Endothelial cell of umbilical vein (primary cell): ENCODE results near the gene SCYGR4. TPM values are rescaled to one million over a fixed set of nuclear protein-coding genes. Genes with fewer than 3 reads are reported as not detected.
"Not testable (repeated sequence)": the region's sequence is repeated elsewhere in the genome, so short reads cannot be mapped to it uniquely, and the experiment has no call there.

Experiments used
- BruUV-seq: library from RNA; stranded (reverse); fragments of 400-500 nt; replicated peaks from 2 replicates; lab custom pipeline; 2021; lab: Mats Ljungman, UMichigan
- CTCF ChIA-PET: fragments of 300-600, 350-600 bp; sonication (Branson Sonifier 250); formaldehyde crosslinking; loops from one replicate; lab custom pipeline; 2021; ENCODE audit warnings: antibody characterized with exemption, inconsistent platforms; lab: Charles Lee
- POLR2A ChIA-PET: fragments of 300-600, 350-600 bp; sonication (Branson Sonifier 250); formaldehyde crosslinking; loops from one replicate; lab custom pipeline; 2021; ENCODE audit warnings: antibody characterized with exemption, inconsistent platforms; lab: Charles Lee
- DNase-seq: peaks from one replicate; pipeline ENCODE4 v3.0.0-alpha.2; 2011; ENCODE audit warnings: low read depth, low spot score
- FAIRE-seq: peaks from 2 replicates; lab custom pipeline; 2011; peaks lifted over from hg19 to GRCh38; lab: Jason Lieb, UNC
- H2AFZ ChIP-seq: 2 replicates; pipeline ENCODE4 v1.6.0; 2012; ENCODE audit warnings: low read depth, low read length, control low read depth, inconsistent platforms
- H3K27ac ChIP-seq: 2 replicates; pipeline ENCODE4 v1.5.1; 2011; ENCODE audit warnings: low read depth, mild to moderate bottlenecking, control low read depth, low read length, moderate library complexity; ENCODE audit not compliant: insufficient read depth
- H3K27me3 ChIP-seq, 2 experiments: 2 replicates each; pipeline versions ENCODE4 v1.6.0 to v1.6.1; 2011; ENCODE audit warnings: low read length in 2 of 2, mixed read lengths in 1 of 2; ENCODE audit not compliant: control insufficient read depth in 2 of 2, insufficient read depth in 2 of 2
- H3K36me3 ChIP-seq, 2 experiments: 2 replicates in 1 of 2; 3 replicates in 1 of 2; pipeline ENCODE4 v1.5.1; 2011; ENCODE audit warnings: low read length in 2 of 2, mild to moderate bottlenecking in 1 of 2, moderate library complexity in 1 of 2; ENCODE audit not compliant: control insufficient read depth in 2 of 2, insufficient read depth in 2 of 2; ENCODE audit errors: extremely low read depth in 1 of 2
- H3K4me1 ChIP-seq: 3 replicates; pipeline ENCODE4 v1.5.1; 2011; ENCODE audit warnings: mild to moderate bottlenecking, low read length; ENCODE audit not compliant: control insufficient read depth, insufficient read depth; ENCODE audit errors: extremely low read depth
- H3K4me2 ChIP-seq: 2 replicates; pipeline ENCODE4 v1.6.1; 2011; ENCODE audit warnings: low read length, control low read depth, mixed read lengths; ENCODE audit not compliant: insufficient read depth
- H3K4me3 ChIP-seq, 3 experiments: fragments of 200-600 bp in 1 of 3; sonication (generic), shearing (Covaris generic) in 1 of 3; replicated peaks in 1 of 3; 2 replicates each; pipeline ENCODE4 v1.5.1; 2011 to 2016; ENCODE audit warnings: control low read depth in 3 of 3, low read length in 3 of 3, mild to moderate bottlenecking in 2 of 3, inconsistent platforms in 1 of 3, low read depth in 1 of 3, moderate library complexity in 1 of 3; ENCODE audit not compliant: insufficient read depth in 1 of 3
- H3K79me2 ChIP-seq: 2 replicates; pipeline ENCODE4 v1.6.0; 2012; ENCODE audit warnings: low read length, inconsistent platforms; ENCODE audit not compliant: control insufficient read depth, insufficient read depth
- H3K9ac ChIP-seq: replicated peaks from 2 replicates; pipeline ENCODE3; 2011; ENCODE audit warnings: low read length, control low read depth; ENCODE audit not compliant: insufficient read depth; ENCODE audit errors: extremely low read depth
- H3K9me1 ChIP-seq: replicated peaks from 3 replicates; pipeline ENCODE4 v1.6.0; 2011; ENCODE audit warnings: mild to moderate bottlenecking, low read length; ENCODE audit not compliant: control insufficient read depth, insufficient read depth; ENCODE audit errors: extremely low read depth
- H3K9me3 ChIP-seq: replicated peaks from 2 replicates; pipeline ENCODE4 v1.5.1; 2012; ENCODE audit warnings: low read length, inconsistent platforms; ENCODE audit not compliant: control insufficient read depth, insufficient read depth
- H4K20me1 ChIP-seq: replicated peaks from 2 replicates; pipeline ENCODE3; 2011; ENCODE audit warnings: mild to moderate bottlenecking, low read length; ENCODE audit not compliant: control insufficient read depth, insufficient read depth; ENCODE audit errors: extremely low read depth
- EZH2 ChIP-seq: IDR thresholded peaks from 2 replicates; pipeline ENCODE4 v1.6.1; 2012; ENCODE audit warnings: borderline replicate concordance, low read depth, mild to moderate bottlenecking, moderate library complexity, low read length, inconsistent platforms; ENCODE audit not compliant: severe bottlenecking
- FOS ChIP-seq: IDR thresholded peaks from 2 replicates; pipeline ENCODE4 v1.6.1; 2011; ENCODE audit warnings: mild to moderate bottlenecking, low read length, moderate library complexity, borderline replicate concordance; ENCODE audit not compliant: insufficient read depth
- GATA2 ChIP-seq: IDR thresholded peaks from 2 replicates; pipeline ENCODE4 v1.7.0; 2011; ENCODE audit warnings: low read depth, mild to moderate bottlenecking, moderate library complexity, mixed read lengths, low read length; ENCODE audit not compliant: insufficient read length, insufficient read depth
- JUN ChIP-seq: IDR thresholded peaks from 2 replicates; pipeline ENCODE4 v1.6.1; 2011; ENCODE audit warnings: borderline replicate concordance, low read depth; ENCODE audit not compliant: insufficient read length, insufficient read depth
- MAX ChIP-seq: IDR thresholded peaks from 2 replicates; pipeline ENCODE4 v1.6.1; 2011; ENCODE audit not compliant: insufficient read depth, insufficient read length
- MYC ChIP-seq: IDR thresholded peaks from one replicate; pipeline ENCODE4 v1.6.1; 2011; ENCODE audit warnings: mild to moderate bottlenecking, low read depth, low read length
- POLR2A ChIP-seq: IDR thresholded peaks from 2 replicates; pipeline ENCODE4 v1.6.1; 2012; ENCODE audit warnings: low read depth, mild to moderate bottlenecking, control low read depth, low read length
- POLR2AphosphoS5 ChIP-seq: IDR thresholded peaks from 2 replicates; pipeline ENCODE4 v1.6.1; 2012; ENCODE audit warnings: low read depth, mild to moderate bottlenecking, control low read depth, low read length, moderate library complexity; ENCODE audit not compliant: insufficient read depth
- dilution Hi-C: fragments of 300-500 bp; cut with MboI; formaldehyde crosslinking; loops from one replicate; pipeline ENCODE4 v1.15.0; 2019; ENCODE audit warnings: low sequenced_read_pairs; ENCODE audit not compliant: extremely low pct_ligation_motif_present
- intact Hi-C: fragments of 100-400 bp; cut with micrococcal nuclease; formaldehyde crosslinking; loops from one replicate; pipeline ENCODE4 v1.10.0; 2022
- polyA plus RNA-seq, 4 experiments: library from polyadenylated mRNA; depleted of rRNA in 3 of 4; stranded (reverse) in 3 of 4; unstranded in 1 of 4; fragments of >200 nt; gene quantifications; 2 replicates each; pipeline versions ENCODE4 v1.2.1 to v1.2.3, GENCODE V29; 2011 to 2012; ENCODE audit warnings: missing spikeins in 1 of 4
- total RNA-seq: library from RNA; stranded (reverse); gene quantifications from 2 replicates; pipeline ENCODE4 v1.2.3, GENCODE V29; 2021
- TF ChIP-seq, protein P1 (sequence below), 2 donors: IDR thresholded peaks; 1 replicate in 1 of 2; 2 replicates in 1 of 2; pipeline ENCODE4 v1.5.1; 2011; ENCODE audit warnings: low read length in 2 of 2, mild to moderate bottlenecking in 2 of 2, moderate library complexity in 2 of 2, control low read depth in 1 of 2, inconsistent platforms in 1 of 2, low read depth in 1 of 2; ENCODE audit not compliant: insufficient read depth in 1 of 2; ENCODE audit errors: extremely low read depth in 1 of 2

Gene SCYGR4
- total and polyA plus RNA-seq, 2 donors (not counting 3 experiments of a cell fraction or from before 2014, with no cell fraction given): not detected

- Histone ChIP-seq H3K9me1 (no peaks in the 10 kb centered on the region), H3K36me3 (no peaks in the 10 kb centered on the region), H3K27ac (no peak overlapping the region), H3K9ac (no peak overlapping the region), H3K4me2 (no peak overlapping the region), H3K79me2 (no peaks in the 10 kb centered on the region), H2AFZ (no peak overlapping the region), H3K4me3 (no peak overlapping the region), H3K9me3 (no peaks in the 10 kb centered on the region), H4K20me1 (no peaks in the 10 kb centered on the region), H3K4me1 (no peaks in the 10 kb centered on the region), H3K27me3 (peaks cover 2 to 4% of the 10 kb centered on the region in 2 experiments)
- ChIA-PET CTCF (no interaction called here), POLR2A (no interaction called here)
- dilution Hi-C loops (no loop called here), intact Hi-C loops (no loop called here)
- DNase-seq (no peak), FAIRE-seq (no peak)
- no peak for TF ChIP-seq POLR2A
- TF ChIP-seq GATA2: no peak
- TF ChIP-seq POLR2AphosphoS5: no peak
- no peak for TF ChIP-seq MYC
- no peak for TF ChIP-seq FOS
- TF ChIP-seq MAX: no peak
- TF ChIP-seq EZH2: no peak
- TF ChIP-seq, protein P1, sequence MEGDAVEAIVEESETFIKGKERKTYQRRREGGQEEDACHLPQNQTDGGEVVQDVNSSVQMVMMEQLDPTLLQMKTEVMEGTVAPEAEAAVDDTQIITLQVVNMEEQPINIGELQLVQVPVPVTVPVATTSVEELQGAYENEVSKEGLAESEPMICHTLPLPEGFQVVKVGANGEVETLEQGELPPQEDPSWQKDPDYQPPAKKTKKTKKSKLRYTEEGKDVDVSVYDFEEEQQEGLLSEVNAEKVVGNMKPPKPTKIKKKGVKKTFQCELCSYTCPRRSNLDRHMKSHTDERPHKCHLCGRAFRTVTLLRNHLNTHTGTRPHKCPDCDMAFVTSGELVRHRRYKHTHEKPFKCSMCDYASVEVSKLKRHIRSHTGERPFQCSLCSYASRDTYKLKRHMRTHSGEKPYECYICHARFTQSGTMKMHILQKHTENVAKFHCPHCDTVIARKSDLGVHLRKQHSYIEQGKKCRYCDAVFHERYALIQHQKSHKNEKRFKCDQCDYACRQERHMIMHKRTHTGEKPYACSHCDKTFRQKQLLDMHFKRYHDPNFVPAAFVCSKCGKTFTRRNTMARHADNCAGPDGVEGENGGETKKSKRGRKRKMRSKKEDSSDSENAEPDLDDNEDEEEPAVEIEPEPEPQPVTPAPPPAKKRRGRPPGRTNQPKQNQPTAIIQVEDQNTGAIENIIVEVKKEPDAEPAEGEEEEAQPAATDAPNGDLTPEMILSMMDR (IDR thresholded peaks at IDR 0.05; ENCODE audit: extremely low read depth in 1 of 2, insufficient read depth in 1 of 2, low read depth in 1 of 2, low read length in 2 of 2): no peak
- no peak for TF ChIP-seq JUN
- no TSS peak for BruUV-seq
These were observed 19.3 kb upstream of the SCYGR4 start for GRCh38 chr2:227597998-227598397.

GRCh38 chr2:227598835-227599503 is 18.3 kb upstream of the SCYGR4 start, which contains the start of gene SCYGR2:
TSS of gene SCYGR2 (plus strand) at chr2:227598893. CDS start at chr2:227598893, 0 bp downstream.
- H3K27me3 ChIP-seq, BruUV-seq, FAIRE-seq, DNase-seq, H3K36me3 ChIP-seq, H3K4me3 ChIP-seq, POLR2A ChIA-PET, H4K20me1 ChIP-seq, H3K9me1 ChIP-seq, H3K9ac ChIP-seq, H2AFZ ChIP-seq, H3K4me1 ChIP-seq, H3K27ac ChIP-seq, dilution Hi-C loops, CTCF ChIA-PET, H3K79me2 ChIP-seq, H3K9me3 ChIP-seq, intact Hi-C loops, H3K4me2 ChIP-seq: not testable (repeated sequence)
